OCI-LY7 (cell line): ENCODE measurements around the gene CPLANE1.

Experiments used
- CTCF ChIP-seq: fragments of 200-600 bp; sonication (generic); conservative IDR thresholded peaks from 2 replicates; pipeline ENCODE4 v1.5.1; 2014; ENCODE audit warnings: mild to moderate bottlenecking, antibody characterized with exemption, low read length, moderate library complexity, mixed read lengths
- EZH2phosphoT487 ChIP-seq: fragments of 200-600 bp; sonication (generic); IDR thresholded peaks from 2 replicates; pipeline ENCODE4 v1.6.1; 2018; ENCODE audit warnings: low read depth, borderline replicate concordance, mild to moderate bottlenecking, mixed run types, antibody characterized with exemption, low read length, moderate library complexity, mixed read lengths

GRCh38 chr5:37132646-37133045 is 116.5 kb downstream of the CPLANE1 start:
- TF ChIP-seq EZH2phosphoT487 (no peak), CTCF (no peak)
